Measurements from ENCODE around the gene ZNF273.

DNA sequence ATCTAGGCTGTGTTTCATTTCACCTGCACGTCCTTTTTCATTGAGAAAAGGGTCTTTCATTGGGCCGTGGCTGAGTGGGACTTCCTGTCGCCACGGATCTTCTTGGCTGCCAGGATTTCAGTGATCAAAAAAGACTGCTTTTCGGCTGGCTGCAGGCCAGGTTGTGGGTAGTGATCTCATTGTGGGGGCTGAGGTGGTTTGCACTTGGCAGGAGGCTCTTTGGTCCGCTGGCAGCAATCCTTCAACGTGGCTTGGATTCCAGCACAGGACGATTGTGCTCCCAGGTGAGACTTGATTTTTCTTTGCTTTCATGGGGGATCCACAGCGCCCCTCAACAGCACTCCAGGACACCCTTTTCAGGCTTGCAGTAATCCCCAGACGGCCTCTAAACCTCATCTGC is 29.0 kb upstream of the ZNF273 start:
- TF ChIP-seq, protein P1, sequence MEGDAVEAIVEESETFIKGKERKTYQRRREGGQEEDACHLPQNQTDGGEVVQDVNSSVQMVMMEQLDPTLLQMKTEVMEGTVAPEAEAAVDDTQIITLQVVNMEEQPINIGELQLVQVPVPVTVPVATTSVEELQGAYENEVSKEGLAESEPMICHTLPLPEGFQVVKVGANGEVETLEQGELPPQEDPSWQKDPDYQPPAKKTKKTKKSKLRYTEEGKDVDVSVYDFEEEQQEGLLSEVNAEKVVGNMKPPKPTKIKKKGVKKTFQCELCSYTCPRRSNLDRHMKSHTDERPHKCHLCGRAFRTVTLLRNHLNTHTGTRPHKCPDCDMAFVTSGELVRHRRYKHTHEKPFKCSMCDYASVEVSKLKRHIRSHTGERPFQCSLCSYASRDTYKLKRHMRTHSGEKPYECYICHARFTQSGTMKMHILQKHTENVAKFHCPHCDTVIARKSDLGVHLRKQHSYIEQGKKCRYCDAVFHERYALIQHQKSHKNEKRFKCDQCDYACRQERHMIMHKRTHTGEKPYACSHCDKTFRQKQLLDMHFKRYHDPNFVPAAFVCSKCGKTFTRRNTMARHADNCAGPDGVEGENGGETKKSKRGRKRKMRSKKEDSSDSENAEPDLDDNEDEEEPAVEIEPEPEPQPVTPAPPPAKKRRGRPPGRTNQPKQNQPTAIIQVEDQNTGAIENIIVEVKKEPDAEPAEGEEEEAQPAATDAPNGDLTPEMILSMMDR (IDR thresholded peaks at IDR 0.05): no peak
- TF ChIP-seq POLR2A (IDR thresholded peaks at IDR 0.05) (no peak), POLR2AphosphoS5 (IDR thresholded peaks at IDR 0.05) (no peak)

Data from stomach (tissue), 4 donors.